Panc1 (cell line): ENCODE measurements around the gene SYTL5.

Source experiments
- POLR2AphosphoS5 ChIP-seq: IDR thresholded peaks from 2 replicates; pipeline ENCODE4 v1.6.1; 2012; ENCODE audit warnings: mild to moderate bottlenecking, low read depth, low read length, moderate library complexity
- TF ChIP-seq, protein P1 (sequence below), 2 experiments: IDR thresholded peaks; 2 replicates each; pipeline ENCODE4 v1.6.1; 2011 to 2012; ENCODE audit warnings: low read depth in 2 of 2, control low read depth in 1 of 2, low read length in 1 of 2, mild to moderate bottlenecking in 1 of 2, moderate library complexity in 1 of 2; ENCODE audit not compliant: insufficient read depth in 1 of 2
- TF ChIP-seq, protein P2 (sequence below): fragments of 450-650 bp; IDR thresholded peaks from 2 replicates; pipeline ENCODE4 v1.5.1; 2017; ENCODE audit warnings: mild to moderate bottlenecking

DNA sequence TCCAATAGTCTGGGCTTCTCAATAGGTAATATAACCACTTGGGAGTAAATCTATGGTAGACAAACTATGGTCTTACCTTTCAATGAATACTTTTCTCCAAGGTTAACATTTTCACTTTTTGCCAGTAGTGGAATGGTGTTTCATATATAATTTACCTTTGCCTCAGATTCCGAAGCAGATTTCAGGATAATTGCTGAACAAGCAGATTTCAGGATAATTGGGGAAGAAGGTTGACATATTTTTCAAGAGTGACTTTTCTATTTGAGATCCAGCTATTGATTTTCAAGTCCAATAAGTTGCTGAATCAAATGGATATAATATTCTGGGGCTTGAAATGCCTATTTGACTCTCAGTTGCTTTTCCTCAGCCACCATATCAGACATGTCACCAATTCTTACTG is 63.6 kb downstream of the SYTL5 start:
- TF ChIP-seq POLR2AphosphoS5, result no peak
- TF ChIP-seq, protein P1, sequence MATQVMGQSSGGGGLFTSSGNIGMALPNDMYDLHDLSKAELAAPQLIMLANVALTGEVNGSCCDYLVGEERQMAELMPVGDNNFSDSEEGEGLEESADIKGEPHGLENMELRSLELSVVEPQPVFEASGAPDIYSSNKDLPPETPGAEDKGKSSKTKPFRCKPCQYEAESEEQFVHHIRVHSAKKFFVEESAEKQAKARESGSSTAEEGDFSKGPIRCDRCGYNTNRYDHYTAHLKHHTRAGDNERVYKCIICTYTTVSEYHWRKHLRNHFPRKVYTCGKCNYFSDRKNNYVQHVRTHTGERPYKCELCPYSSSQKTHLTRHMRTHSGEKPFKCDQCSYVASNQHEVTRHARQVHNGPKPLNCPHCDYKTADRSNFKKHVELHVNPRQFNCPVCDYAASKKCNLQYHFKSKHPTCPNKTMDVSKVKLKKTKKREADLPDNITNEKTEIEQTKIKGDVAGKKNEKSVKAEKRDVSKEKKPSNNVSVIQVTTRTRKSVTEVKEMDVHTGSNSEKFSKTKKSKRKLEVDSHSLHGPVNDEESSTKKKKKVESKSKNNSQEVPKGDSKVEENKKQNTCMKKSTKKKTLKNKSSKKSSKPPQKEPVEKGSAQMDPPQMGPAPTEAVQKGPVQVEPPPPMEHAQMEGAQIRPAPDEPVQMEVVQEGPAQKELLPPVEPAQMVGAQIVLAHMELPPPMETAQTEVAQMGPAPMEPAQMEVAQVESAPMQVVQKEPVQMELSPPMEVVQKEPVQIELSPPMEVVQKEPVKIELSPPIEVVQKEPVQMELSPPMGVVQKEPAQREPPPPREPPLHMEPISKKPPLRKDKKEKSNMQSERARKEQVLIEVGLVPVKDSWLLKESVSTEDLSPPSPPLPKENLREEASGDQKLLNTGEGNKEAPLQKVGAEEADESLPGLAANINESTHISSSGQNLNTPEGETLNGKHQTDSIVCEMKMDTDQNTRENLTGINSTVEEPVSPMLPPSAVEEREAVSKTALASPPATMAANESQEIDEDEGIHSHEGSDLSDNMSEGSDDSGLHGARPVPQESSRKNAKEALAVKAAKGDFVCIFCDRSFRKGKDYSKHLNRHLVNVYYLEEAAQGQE (IDR thresholded peaks at IDR 0.05; ENCODE audit: insufficient read depth in 1 of 2, low read depth in 2 of 2, low read length in 1 of 2), result no peak
- TF ChIP-seq, protein P2, sequence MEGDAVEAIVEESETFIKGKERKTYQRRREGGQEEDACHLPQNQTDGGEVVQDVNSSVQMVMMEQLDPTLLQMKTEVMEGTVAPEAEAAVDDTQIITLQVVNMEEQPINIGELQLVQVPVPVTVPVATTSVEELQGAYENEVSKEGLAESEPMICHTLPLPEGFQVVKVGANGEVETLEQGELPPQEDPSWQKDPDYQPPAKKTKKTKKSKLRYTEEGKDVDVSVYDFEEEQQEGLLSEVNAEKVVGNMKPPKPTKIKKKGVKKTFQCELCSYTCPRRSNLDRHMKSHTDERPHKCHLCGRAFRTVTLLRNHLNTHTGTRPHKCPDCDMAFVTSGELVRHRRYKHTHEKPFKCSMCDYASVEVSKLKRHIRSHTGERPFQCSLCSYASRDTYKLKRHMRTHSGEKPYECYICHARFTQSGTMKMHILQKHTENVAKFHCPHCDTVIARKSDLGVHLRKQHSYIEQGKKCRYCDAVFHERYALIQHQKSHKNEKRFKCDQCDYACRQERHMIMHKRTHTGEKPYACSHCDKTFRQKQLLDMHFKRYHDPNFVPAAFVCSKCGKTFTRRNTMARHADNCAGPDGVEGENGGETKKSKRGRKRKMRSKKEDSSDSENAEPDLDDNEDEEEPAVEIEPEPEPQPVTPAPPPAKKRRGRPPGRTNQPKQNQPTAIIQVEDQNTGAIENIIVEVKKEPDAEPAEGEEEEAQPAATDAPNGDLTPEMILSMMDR, result no peak
